ENCODE data around the gene ANKRD17.

ANKRD17 gene

DNA sequence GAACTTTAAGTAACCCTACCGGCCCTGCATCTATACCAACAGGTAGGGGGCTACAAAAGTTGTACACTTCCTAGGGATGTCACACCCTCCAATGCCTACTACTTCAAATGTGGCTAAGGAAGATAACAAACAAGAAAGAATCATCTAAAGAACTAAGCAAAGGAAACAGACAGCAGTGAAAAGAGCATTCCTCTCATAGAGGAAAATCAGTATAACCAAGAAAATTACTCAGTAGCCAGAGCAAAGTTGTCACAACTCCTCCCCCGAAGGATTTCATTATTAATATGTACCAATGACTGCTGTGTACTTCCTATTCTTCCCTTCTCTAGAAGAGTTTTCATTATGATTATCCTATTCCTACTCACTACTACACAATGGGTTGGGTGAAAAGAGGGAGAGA is 12.6 kb downstream of the ANKRD17 start:
- no peak for DNase-seq (ENCODE audit: low spot score)
- no peak overlapping the region for H3K4me3 ChIP-seq
- TF ChIP-seq, protein P1, sequence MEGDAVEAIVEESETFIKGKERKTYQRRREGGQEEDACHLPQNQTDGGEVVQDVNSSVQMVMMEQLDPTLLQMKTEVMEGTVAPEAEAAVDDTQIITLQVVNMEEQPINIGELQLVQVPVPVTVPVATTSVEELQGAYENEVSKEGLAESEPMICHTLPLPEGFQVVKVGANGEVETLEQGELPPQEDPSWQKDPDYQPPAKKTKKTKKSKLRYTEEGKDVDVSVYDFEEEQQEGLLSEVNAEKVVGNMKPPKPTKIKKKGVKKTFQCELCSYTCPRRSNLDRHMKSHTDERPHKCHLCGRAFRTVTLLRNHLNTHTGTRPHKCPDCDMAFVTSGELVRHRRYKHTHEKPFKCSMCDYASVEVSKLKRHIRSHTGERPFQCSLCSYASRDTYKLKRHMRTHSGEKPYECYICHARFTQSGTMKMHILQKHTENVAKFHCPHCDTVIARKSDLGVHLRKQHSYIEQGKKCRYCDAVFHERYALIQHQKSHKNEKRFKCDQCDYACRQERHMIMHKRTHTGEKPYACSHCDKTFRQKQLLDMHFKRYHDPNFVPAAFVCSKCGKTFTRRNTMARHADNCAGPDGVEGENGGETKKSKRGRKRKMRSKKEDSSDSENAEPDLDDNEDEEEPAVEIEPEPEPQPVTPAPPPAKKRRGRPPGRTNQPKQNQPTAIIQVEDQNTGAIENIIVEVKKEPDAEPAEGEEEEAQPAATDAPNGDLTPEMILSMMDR (IDR thresholded peaks at IDR 0.05), result no peak
- no peak overlapping the region for H3K27ac ChIP-seq

DNA sequence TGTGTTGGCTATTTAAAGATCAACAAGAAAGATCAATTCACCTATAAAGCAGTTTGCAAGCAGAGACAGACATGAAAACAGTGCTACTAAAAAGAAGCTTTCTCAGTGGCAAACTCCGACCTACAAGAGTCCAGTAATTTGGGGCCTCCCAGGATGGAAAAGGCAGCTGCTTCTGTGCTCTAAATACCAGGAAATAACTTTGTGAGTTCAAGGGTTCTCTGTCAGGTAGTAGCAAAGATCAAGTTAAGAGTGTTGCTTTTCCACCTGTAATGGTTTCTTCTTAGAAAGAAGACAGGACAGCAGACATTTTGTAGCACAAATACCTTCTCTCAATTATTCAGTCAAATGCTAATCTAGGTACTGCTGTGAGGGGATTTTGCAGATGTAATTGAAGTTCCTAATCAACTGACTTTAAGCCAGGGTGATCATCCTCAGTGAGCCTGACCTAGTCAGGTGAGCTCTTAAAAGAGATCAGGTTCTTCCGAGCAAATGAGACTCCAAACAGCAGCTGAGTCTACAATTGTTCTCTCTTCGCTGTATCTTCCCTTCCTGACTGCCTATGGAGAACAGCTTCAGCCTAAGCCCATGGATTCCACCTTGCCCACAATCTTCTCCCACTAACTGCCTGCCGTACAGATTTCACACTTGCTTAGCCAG is 13.5 kb downstream of the ANKRD17 start:
- Histone ChIP-seq H3K4me3 (no peak overlapping the region), H3K27ac (no peak overlapping the region)
- DNase-seq (ENCODE audit: low spot score), result no peak
- TF ChIP-seq, protein P1 (IDR thresholded peaks at IDR 0.05), result no peak

DNA sequence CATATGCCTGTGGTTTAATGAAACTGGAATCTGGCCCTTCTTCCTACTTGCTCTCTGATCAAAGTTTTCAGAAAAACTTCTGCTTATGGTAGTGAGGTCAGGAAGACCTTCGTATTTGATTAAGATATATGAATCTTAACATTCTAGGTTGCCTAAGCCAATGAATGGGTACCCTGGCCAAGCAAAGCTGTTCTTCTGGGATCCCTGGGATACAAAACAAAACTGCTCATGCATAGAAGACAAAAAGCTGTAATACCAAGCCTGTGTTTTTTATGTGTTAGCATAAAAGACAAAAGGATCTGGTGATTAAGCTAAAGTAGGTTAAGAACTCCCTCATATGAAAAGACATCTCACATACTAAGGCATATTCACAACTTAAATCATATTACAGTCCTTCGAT is 21.6 kb downstream of the ANKRD17 start:
- H3K27ac ChIP-seq, result no peak overlapping the region
- TF ChIP-seq, protein P1 (IDR thresholded peaks at IDR 0.05), result no peak
- DNase-seq (ENCODE audit: low spot score), result no peak

DNA sequence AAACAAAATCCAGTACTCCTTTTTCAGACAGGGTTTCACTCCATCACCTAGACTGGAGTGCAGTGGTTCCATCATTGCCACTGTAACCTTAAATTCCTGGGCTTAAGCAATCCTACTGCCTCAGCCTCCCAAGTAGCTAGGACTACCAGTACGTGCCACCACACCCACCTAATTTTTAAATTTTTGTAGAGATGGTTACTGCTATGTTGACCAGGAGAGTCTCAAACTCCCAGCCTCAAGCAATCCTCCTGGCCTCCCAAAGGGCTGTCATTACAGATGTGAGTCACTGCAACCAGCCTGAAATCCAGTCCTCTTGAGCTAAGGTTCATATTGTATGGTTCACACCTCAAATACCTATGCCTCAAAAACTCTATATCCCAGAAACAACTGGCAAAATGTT is 22.4 kb downstream of the ANKRD17 start:
- no peak overlapping the region for H3K27ac ChIP-seq
- no peak for DNase-seq (ENCODE audit: low spot score)
- H3K4me3 ChIP-seq, result no peak overlapping the region
- TF ChIP-seq, protein P1 (IDR thresholded peaks at IDR 0.05), result no peak

More for the DNA sequence above, 21.6 kb downstream of the ANKRD17 start:
- no peak overlapping the region for H3K4me3 ChIP-seq

DNA sequence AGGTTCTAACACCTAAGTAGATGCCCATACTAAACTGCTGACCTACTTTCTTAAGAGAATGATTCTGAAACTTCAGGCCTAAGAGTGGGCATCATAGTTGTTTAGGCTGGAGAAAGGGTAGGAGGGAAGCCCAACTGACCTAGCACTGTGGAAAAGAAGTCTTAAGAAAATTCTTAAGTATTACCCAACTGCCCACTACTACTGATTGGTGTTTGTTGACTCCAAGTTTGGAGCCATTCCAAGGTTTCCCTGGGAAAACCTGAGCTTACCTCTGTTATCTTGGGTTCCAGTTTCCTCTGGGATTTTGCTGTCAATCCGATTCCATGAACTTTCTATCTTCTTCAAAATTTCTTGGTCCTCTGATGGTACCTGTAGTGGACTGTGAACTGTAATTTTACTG is 23.9 kb downstream of the ANKRD17 start:
- no peak for DNase-seq (ENCODE audit: low spot score)
- H3K27ac ChIP-seq, result no peak overlapping the region
- TF ChIP-seq, protein P1 (IDR thresholded peaks at IDR 0.05), result no peak
- H3K4me3 ChIP-seq, result no peak overlapping the region

DNA sequence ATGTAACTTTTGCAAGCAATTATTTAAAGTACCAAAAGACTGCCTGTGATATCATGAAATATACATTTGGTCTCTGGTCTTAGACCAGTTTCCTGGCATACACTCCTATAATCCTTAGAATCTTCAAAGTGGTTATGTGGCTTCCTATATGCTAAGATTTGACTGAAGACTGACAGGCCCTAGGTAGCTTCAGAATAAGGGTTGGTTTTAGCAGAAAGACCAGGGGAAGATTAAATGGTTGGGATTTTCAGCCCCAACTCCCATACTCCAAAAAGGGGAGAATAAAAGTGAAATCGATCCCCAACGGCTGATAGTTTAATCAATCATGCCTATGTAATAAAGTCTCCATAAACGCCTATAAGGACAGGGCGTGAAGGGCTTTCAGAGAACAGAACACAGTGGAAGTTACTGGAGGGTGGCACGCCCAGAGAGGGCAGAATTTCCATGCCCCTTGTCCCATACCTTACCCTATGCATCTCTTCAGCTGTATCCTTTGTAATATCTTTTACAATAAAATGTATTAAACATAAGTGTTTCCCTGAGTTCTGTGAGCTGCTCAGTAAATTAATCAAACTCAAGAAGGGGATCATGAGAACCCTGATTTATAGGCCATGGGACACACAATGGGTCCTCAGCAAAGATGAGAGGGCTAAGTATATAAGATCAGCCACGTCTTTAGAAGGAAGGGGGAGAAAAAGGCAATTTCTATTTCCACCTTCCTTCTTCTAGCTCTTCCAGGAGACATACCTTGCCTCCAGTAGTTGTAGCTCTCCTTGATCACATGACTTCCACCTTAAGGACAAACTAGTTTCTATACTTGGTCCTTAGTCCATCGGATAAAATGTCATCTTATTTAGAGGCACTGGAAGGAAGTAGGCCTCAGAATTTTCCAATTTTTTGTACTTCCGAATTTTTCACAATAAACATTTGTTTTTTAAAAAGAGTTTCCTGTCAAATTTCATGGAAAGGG is 26.8 kb downstream of the ANKRD17 start:
- H3K4me3 ChIP-seq, result no peak overlapping the region
- no peak overlapping the region for H3K27ac ChIP-seq
- TF ChIP-seq, protein P1 (IDR thresholded peaks at IDR 0.05), result no peak
- no peak for DNase-seq (ENCODE audit: low spot score)

All from coronary artery (tissue), 2 donors.